ENCODE data around the gene ADAM19.

DNA sequence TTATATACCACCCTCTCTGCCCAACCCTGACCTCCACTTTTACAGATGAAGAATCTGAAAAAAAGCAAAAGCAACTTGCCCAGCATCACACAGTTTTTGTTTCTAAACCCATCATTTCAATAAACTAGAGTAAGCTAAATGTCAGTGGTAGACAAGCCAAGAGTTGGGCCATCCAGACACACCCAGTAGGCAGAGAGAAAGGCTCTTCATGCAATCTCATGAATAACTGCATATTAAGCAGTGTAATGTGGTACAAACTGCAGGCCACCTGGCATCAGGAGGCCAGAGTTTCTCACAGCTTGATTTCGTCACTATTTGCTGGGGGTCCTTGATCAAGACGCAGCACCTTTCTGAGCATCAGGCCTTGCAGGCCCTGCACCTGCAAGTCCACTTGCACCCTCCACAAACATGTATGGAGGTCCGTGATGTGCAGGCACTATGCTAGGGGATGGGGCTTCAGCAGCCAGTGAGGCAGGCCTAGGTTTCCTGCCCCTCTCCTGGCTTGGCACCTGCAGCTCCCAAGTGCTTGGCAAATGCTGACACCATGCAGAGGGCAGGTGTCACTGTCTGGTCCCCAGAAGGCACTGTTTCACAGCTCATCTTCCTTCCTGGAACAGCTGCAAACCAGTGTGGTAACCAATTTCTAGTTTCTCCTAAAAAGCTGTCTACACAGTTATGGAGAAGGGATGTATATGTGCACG lies 29.8 kb downstream of the ADAM19 start:
- TF ChIP-seq, protein P1, sequence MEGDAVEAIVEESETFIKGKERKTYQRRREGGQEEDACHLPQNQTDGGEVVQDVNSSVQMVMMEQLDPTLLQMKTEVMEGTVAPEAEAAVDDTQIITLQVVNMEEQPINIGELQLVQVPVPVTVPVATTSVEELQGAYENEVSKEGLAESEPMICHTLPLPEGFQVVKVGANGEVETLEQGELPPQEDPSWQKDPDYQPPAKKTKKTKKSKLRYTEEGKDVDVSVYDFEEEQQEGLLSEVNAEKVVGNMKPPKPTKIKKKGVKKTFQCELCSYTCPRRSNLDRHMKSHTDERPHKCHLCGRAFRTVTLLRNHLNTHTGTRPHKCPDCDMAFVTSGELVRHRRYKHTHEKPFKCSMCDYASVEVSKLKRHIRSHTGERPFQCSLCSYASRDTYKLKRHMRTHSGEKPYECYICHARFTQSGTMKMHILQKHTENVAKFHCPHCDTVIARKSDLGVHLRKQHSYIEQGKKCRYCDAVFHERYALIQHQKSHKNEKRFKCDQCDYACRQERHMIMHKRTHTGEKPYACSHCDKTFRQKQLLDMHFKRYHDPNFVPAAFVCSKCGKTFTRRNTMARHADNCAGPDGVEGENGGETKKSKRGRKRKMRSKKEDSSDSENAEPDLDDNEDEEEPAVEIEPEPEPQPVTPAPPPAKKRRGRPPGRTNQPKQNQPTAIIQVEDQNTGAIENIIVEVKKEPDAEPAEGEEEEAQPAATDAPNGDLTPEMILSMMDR (IDR thresholded peaks at IDR 0.05): no peak
- TF ChIP-seq ZFX (IDR thresholded peaks at IDR 0.05; ENCODE audit: borderline replicate concordance): no peak

All from 22Rv1 (cell line).